ENCODE results near the gene RNF157. TPM values are rescaled to one million over a fixed set of nuclear protein-coding genes. Genes with fewer than 3 reads are reported as not detected.
A peak's percentile ranks its signal among the peaks of the same experiment; 100 is the strongest.

The RNF157 gene
- total and polyA plus RNA-seq, 2 of the 13 experiments (the other 11 are each of a cell fraction or from before 2014, with no cell fraction given): 0.44 to 1.5 TPM

DNA sequence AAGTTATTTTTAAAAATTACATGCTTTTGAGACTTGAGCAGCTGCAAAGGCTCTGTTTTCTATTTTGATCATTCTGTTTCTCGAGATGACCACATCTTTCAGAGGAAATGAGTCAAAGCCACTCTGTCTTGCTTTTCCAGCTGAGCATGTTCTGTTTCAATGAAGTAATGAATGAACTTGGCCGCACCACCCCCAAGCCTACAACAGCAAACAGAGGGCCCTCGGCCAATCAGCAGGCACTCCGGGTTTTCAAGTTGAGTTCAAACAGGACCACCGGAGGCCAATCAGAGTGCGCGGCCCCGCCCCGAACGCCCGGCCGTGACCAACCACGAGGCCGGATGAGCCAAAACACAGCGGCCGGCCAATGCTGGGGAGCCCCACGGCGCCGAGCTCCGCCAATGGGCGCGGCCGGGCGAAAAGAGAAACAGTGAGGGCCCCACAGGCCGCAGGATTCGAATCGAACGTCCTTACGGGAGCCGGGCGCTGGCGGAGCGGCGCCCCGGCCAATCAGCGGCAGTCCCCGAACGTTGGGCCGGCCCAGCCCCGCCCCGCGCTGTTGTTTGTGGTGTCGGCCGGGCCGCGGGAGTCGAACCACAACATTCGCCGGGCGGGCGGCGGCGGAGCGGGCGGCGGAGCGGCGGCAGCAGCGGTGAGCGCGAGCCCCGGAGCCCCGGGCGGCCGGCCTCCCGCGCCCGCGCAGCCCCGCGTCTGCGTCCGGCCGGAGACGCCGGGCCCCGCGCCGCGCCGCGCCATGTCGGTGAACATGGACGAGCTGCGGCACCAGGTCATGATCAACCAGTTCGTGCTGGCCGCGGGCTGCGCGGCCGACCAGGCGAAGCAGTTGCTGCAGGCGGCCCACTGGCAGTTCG is 24.7 kb upstream of the RNF157 start, which contains the start of gene UBALD2 (continued):
- TF ChIP-seq NCOA5 (CRISPR knock-in tag; IDR thresholded peaks at IDR 0.05): no peak
- no peak for TF ChIP-seq MBNL3 (CRISPR knock-in tag; conservative IDR thresholded peaks at IDR 0.05)
- TF ChIP-seq, protein P1, sequence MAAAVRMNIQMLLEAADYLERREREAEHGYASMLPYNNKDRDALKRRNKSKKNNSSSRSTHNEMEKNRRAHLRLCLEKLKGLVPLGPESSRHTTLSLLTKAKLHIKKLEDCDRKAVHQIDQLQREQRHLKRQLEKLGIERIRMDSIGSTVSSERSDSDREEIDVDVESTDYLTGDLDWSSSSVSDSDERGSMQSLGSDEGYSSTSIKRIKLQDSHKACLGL (CRISPR knock-in tag; IDR thresholded peaks at IDR 0.05): peak; percentile 71
- TF ChIP-seq NFKB2 (CRISPR knock-in tag; IDR thresholded peaks at IDR 0.05; ENCODE audit: borderline replicate concordance): peak; percentile 44; the same call in 1 of the 2 replicates
- no peak for TF ChIP-seq NFKBIZ (CRISPR knock-in tag; IDR thresholded peaks at IDR 0.05)
- TF ChIP-seq ZSCAN21 (CRISPR knock-in tag; IDR thresholded peaks at IDR 0.05; ENCODE audit: borderline replicate concordance): peak; percentile 86
- peak; percentile 74 for TF ChIP-seq ZNF501 (CRISPR knock-in tag; IDR thresholded peaks at IDR 0.05)
- peak; percentile 94 for TF ChIP-seq ZMYM4 (CRISPR knock-in tag; IDR thresholded peaks at IDR 0.05)
- no peak for TF ChIP-seq ZNF629 (CRISPR knock-in tag; conservative IDR thresholded peaks at IDR 0.05)
- TF ChIP-seq HNF4G (IDR thresholded peaks at IDR 0.05; ENCODE audit: borderline replicate concordance, low read depth, low read length): peak; percentile 20; the same call in 1 of the 2 replicates
- no peak for TF ChIP-seq HNF4G (CRISPR knock-in tag; IDR thresholded peaks at IDR 0.05; ENCODE audit: borderline replicate concordance, low read depth)
- peak; percentile 98 for TF ChIP-seq HBP1 (CRISPR knock-in tag; IDR thresholded peaks at IDR 0.05; ENCODE audit: low read depth)
- TF ChIP-seq ZNF772 (CRISPR knock-in tag; IDR thresholded peaks at IDR 0.05): peak; percentile 24; the same call in 1 of the 2 replicates
- no peak for TF ChIP-seq ZNF484 (CRISPR knock-in tag; IDR thresholded peaks at IDR 0.05; ENCODE audit: borderline replicate concordance, low read depth)
- TF ChIP-seq ZNF564 (CRISPR knock-in tag; IDR thresholded peaks at IDR 0.05): peak; percentile 88
- TF ChIP-seq, protein P2, sequence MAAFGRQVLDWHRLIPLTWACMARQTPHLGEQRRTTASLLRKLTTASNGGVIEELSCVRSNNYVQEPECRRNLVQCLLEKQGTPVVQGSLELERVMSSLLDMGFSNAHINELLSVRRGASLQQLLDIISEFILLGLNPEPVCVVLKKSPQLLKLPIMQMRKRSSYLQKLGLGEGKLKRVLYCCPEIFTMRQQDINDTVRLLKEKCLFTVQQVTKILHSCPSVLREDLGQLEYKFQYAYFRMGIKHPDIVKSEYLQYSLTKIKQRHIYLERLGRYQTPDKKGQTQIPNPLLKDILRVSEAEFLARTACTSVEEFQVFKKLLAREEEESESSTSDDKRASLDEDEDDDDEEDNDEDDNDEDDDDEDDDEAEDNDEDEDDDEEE (CRISPR knock-in tag; IDR thresholded peaks at IDR 0.05): 0 out of 2 replicates have a peak, but pooled peaks have one; percentile 50
- TF ChIP-seq EP300 (IDR thresholded peaks at IDR 0.05; ENCODE audit: low read depth in 2 of 2, low read length in 2 of 2): 0 out of 4 replicates have a peak, but pooled peaks have one; percentile 15 to 21
- TF ChIP-seq EP300 (CRISPR knock-in tag; IDR thresholded peaks at IDR 0.05; ENCODE audit: borderline replicate concordance): no peak
- no peak for TF ChIP-seq KAT7 (CRISPR knock-in tag; IDR thresholded peaks at IDR 0.05; ENCODE audit: borderline replicate concordance)
- TF ChIP-seq POLR2AphosphoS5 (IDR thresholded peaks at IDR 0.05; ENCODE audit: low read depth, low read length): no peak
- TF ChIP-seq MBD4 (IDR thresholded peaks at IDR 0.05; ENCODE audit: borderline replicate concordance, low read length): no peak
- TF ChIP-seq RFX1 (IDR thresholded peaks at IDR 0.05): no peak
- TF ChIP-seq SP2 (CRISPR knock-in tag; IDR thresholded peaks at IDR 0.05): peak; percentile 93
- no peak for TF ChIP-seq KDM5A (IDR thresholded peaks at IDR 0.05; ENCODE audit: borderline replicate concordance, low read length)
- TF ChIP-seq TBX3 (IDR thresholded peaks at IDR 0.05; ENCODE audit: borderline replicate concordance): peak; percentile 73
- TF ChIP-seq ATF7-NPFF (CRISPR knock-in tag; IDR thresholded peaks at IDR 0.05; ENCODE audit: low read depth): peak; percentile 99
- no peak for TF ChIP-seq ZFP82 (CRISPR knock-in tag; IDR thresholded peaks at IDR 0.05; ENCODE audit: borderline replicate concordance)
- TF ChIP-seq ZNF546 (CRISPR knock-in tag; conservative IDR thresholded peaks at IDR 0.05): 0 out of 2 replicates have a peak, but pooled peaks have one; percentile 53
- TF ChIP-seq ATF1 (CRISPR knock-in tag; IDR thresholded peaks at IDR 0.05): no peak
- peak; percentile 79 for TF ChIP-seq TBL1XR1 (IDR thresholded peaks at IDR 0.05; ENCODE audit: borderline replicate concordance, low read length, partially characterized antibody)
